ENCODE results near the gene CSMD2. TPM values are rescaled to one million over a fixed set of nuclear protein-coding genes. Genes with fewer than 3 reads are reported as not detected.

The CSMD2 gene
- total and polyA plus RNA-seq, 2 experiments from 2014 or later, result 5.3 to 16.6 TPM

- no peak overlapping the region for H2AFZ ChIP-seq
- H3K36me3 ChIP-seq (ENCODE audit: insufficient read depth), result no peaks in the 10 kb centered on the region; the same call in 1 of the 2 replicates
- no peak overlapping the region for H3K4me3 Mint-ChIP-seq
- no peaks in the 10 kb centered on the region for H3K79me2 ChIP-seq (replicated peaks; ENCODE audit: insufficient read depth)
- H3K4me2 ChIP-seq, result no peak overlapping the region
- peaks cover 26% of the 10 kb centered on the region for H3K36me3 Mint-ChIP-seq (ENCODE audit: low read depth)
- H3K4me1 Mint-ChIP-seq, result no peaks in the 10 kb centered on the region
- no peaks in the 10 kb centered on the region; the same call in 2 of the 3 replicates for H3K9me3 Mint-ChIP-seq
- ATAC-seq, result no peak
- TF ChIP-seq ZNF462 (CRISPR knock-in tag; IDR thresholded peaks at IDR 0.05) (no peak), CREB1 (CRISPR knock-in tag; IDR thresholded peaks at IDR 0.05; ENCODE audit: low read depth) (no peak), ETS1 (IDR thresholded peaks at IDR 0.05) (no peak), EZH2 (IDR thresholded peaks at IDR 0.05; ENCODE audit: low read depth, unreplicated experiment) (no peak), ZNF331 (CRISPR knock-in tag; IDR thresholded peaks at IDR 0.05; ENCODE audit: low read depth) (no peak), REST (IDR thresholded peaks at IDR 0.05; ENCODE audit: unreplicated experiment) (no peak), STAT1 (IDR thresholded peaks at IDR 0.05; ENCODE audit: unreplicated experiment) (no peak), EZH2phosphoT487 (IDR thresholded peaks at IDR 0.05; ENCODE audit: unreplicated experiment) (no peak), CTCF (conservative IDR thresholded peaks at IDR 0.05; ENCODE audit: low read depth in 2 of 2) (no peak), POLR2AphosphoS5 (IDR thresholded peaks at IDR 0.05; ENCODE audit: low read depth) (no peak), ZNF114 (CRISPR knock-in tag; IDR thresholded peaks at IDR 0.05) (no peak), JUNB (IDR thresholded peaks at IDR 0.05; ENCODE audit: unreplicated experiment) (no peak)
- no peaks in the 10 kb centered on the region for H4K20me1 ChIP-seq (replicated peaks; ENCODE audit: insufficient read depth)
- no peak for DNase-seq (ENCODE audit: low spot score)
- no peak overlapping the region for H3K27ac ChIP-seq (ENCODE audit: low read depth)
- H3K4me1 ChIP-seq (ENCODE audit: insufficient read depth), result no peaks in the 10 kb centered on the region
- no peaks in the 10 kb centered on the region for H3K27me3 ChIP-seq (ENCODE audit: insufficient read depth)
- no peaks in the 10 kb centered on the region for H3K9me2 ChIP-seq (ENCODE audit: insufficient read depth)
- no peak overlapping the region for H3K4me3 ChIP-seq
- H3F3A ChIP-seq (replicated peaks; ENCODE audit: low read depth), result no peaks in the 10 kb centered on the region
- no peak overlapping the region for H3K27ac Mint-ChIP-seq
- no peaks in the 10 kb centered on the region for H3K27me3 Mint-ChIP-seq (ENCODE audit: insufficient read depth, low read depth, poor library complexity)
Measured at GRCh38 chr1:33660244-33660643, 504.8 kb downstream of the CSMD2 start.
